Karpas-422 (cell line): ENCODE results near the gene KIT. TPM values are rescaled to one million over a fixed set of nuclear protein-coding genes. Genes with fewer than 3 reads are reported as not detected.

Experiments
- DNase-seq: peaks from one replicate; pipeline ENCODE4 v3.0.0-alpha.2; 2015
- H2AFZ ChIP-seq: fragments of 200-600 bp; sonication (generic); 2 replicates; pipeline ENCODE4 v1.6.1; 2014; ENCODE audit warnings: antibody characterized with exemption, low read length, mixed read lengths
- H3K27ac ChIP-seq: fragments of 200-600 bp; sonication (generic); 2 replicates; pipeline ENCODE4 v1.5.1; 2014; ENCODE audit warnings: mild to moderate bottlenecking, low read length, moderate library complexity
- H3K27me3 ChIP-seq: fragments of 200-600 bp; sonication (generic); 2 replicates; pipeline ENCODE4 v1.6.1; 2014; ENCODE audit warnings: low read length, mixed read lengths
- H3K36me3 ChIP-seq: fragments of 200-600 bp; sonication (generic); 2 replicates; pipeline ENCODE4 v1.6.1; 2014; ENCODE audit warnings: low read length, mixed read lengths; ENCODE audit not compliant: insufficient read depth
- H3K4me1 ChIP-seq: fragments of 200-600 bp; sonication (generic); 2 replicates; pipeline ENCODE4 v1.6.1; 2014; ENCODE audit warnings: mild to moderate bottlenecking, low read length, mixed read lengths
- H3K4me2 ChIP-seq: fragments of 200-600 bp; sonication (generic); 2 replicates; pipeline ENCODE4 v1.6.1; 2014; ENCODE audit warnings: low read length, low read depth, mild to moderate bottlenecking; ENCODE audit not compliant: poor library complexity, severe bottlenecking
- H3K4me3 ChIP-seq: fragments of 200-600 bp; sonication (generic); 2 replicates; pipeline ENCODE4 v1.5.1; 2014; ENCODE audit warnings: mild to moderate bottlenecking, antibody characterized with exemption, low read length, mixed read lengths
- H3K79me2 ChIP-seq: fragments of 200-600 bp; sonication (generic); 2 replicates; pipeline ENCODE4 v1.6.1; 2014; ENCODE audit warnings: mild to moderate bottlenecking, low read length, mixed read lengths
- H3K9ac ChIP-seq: fragments of 200-600 bp; sonication (generic); 2 replicates; pipeline ENCODE4 v1.6.0; 2014; ENCODE audit warnings: low read length
- H3K9me2 ChIP-seq: fragments of 200-600 bp; sonication (generic), shearing (Covaris generic); replicated peaks from 2 replicates; pipeline ENCODE4 v1.6.0; 2014; ENCODE audit warnings: mild to moderate bottlenecking, low read length, moderate library complexity; ENCODE audit not compliant: insufficient read depth
- H3K9me3 ChIP-seq: fragments of 300-700, 200-600 bp; sonication (generic); 2 replicates; pipeline ENCODE4 v1.6.1; 2014; ENCODE audit warnings: low read length, mixed read lengths
- H4K20me1 ChIP-seq: fragments of 200-600 bp; sonication (generic); 2 replicates; pipeline ENCODE4 v1.6.1; 2014; ENCODE audit warnings: mild to moderate bottlenecking, antibody characterized with exemption, low read length, low read depth; ENCODE audit not compliant: insufficient read depth
- total RNA-seq: library from RNA; depleted of rRNA; stranded (reverse); fragments of >200 nt; shearing (Covaris generic); gene quantifications from 2 replicates; pipeline ENCODE4 v1.2.3, GENCODE V29; 2014; ENCODE audit warnings: low replicate concordance

KIT gene
- total RNA-seq, 1 experiment from 2014 or later: not detected

- no peaks in the 10 kb centered on the region for H3K9me2 ChIP-seq
Observed at GRCh38 chr4:54729256-54729655, 71.5 kb downstream of the KIT start.

GRCh38 chr4:54730581-54730980 is 72.8 kb downstream of the KIT start:
- Histone ChIP-seq H3K36me3 (no peaks in the 10 kb centered on the region), H3K9me2 (no peaks in the 10 kb centered on the region), H3K79me2 (no peaks in the 10 kb centered on the region), H3K4me3 (no peak overlapping the region), H3K4me1 (peaks cover 9% of the 10 kb centered on the region), H3K9ac (no peak overlapping the region), H3K4me2 (no peak overlapping the region), H3K27ac (no peak overlapping the region), H4K20me1 (no peaks in the 10 kb centered on the region), H3K27me3 (no peaks in the 10 kb centered on the region), H2AFZ (no peak overlapping the region), H3K9me3 (no peaks in the 10 kb centered on the region)
- DNase-seq: no peak

More at GRCh38 chr4:54729256-54729655, 71.5 kb downstream of the KIT start:
- Histone ChIP-seq H3K27ac (no peak overlapping the region), H4K20me1 (no peaks in the 10 kb centered on the region), H2AFZ (no peak overlapping the region), H3K79me2 (no peaks in the 10 kb centered on the region), H3K9me3 (no peaks in the 10 kb centered on the region), H3K4me2 (no peak overlapping the region), H3K9ac (no peak overlapping the region), H3K4me1 (peaks cover 9% of the 10 kb centered on the region), H3K4me3 (no peak overlapping the region), H3K27me3 (no peaks in the 10 kb centered on the region), H3K36me3 (no peaks in the 10 kb centered on the region)
- DNase-seq: no peak

GRCh38 chr4:54731552-54731951 is 73.8 kb downstream of the KIT start:
- Histone ChIP-seq H3K9me3 (no peaks in the 10 kb centered on the region), H3K9ac (no peak overlapping the region), H3K9me2 (no peaks in the 10 kb centered on the region)

GRCh38 chr4:54731976-54732375 is 74.2 kb downstream of the KIT start:
- no peak overlapping the region for H3K9ac ChIP-seq
- no peak overlapping the region for H3K27ac ChIP-seq
- H3K9me2 ChIP-seq: no peaks in the 10 kb centered on the region
- no peaks in the 10 kb centered on the region for H3K27me3 ChIP-seq
- H3K4me3 ChIP-seq: no peak overlapping the region
- DNase-seq: no peak
- no peaks in the 10 kb centered on the region for H3K9me3 ChIP-seq
- H3K36me3 ChIP-seq: no peaks in the 10 kb centered on the region
- H3K79me2 ChIP-seq: no peaks in the 10 kb centered on the region
- no peak overlapping the region for H3K4me2 ChIP-seq
- H3K4me1 ChIP-seq: peaks cover 9% of the 10 kb centered on the region
- no peak overlapping the region for H2AFZ ChIP-seq
- no peaks in the 10 kb centered on the region for H4K20me1 ChIP-seq

More at GRCh38 chr4:54731552-54731951, 73.8 kb downstream of the KIT start:
- Histone ChIP-seq H3K27ac (no peak overlapping the region), H4K20me1 (no peaks in the 10 kb centered on the region), H3K36me3 (no peaks in the 10 kb centered on the region), H3K4me1 (peaks cover 9% of the 10 kb centered on the region), H3K79me2 (no peaks in the 10 kb centered on the region), H3K4me3 (no peak overlapping the region), H3K27me3 (no peaks in the 10 kb centered on the region), H3K4me2 (no peak overlapping the region), H2AFZ (no peak overlapping the region)
- no peak for DNase-seq

- Histone ChIP-seq H3K4me2 (no peak overlapping the region), H2AFZ (no peak overlapping the region), H3K27ac (no peak overlapping the region), H3K4me1 (peaks cover 5% of the 10 kb centered on the region), H3K36me3 (no peaks in the 10 kb centered on the region), H3K4me3 (no peak overlapping the region), H3K9ac (no peak overlapping the region), H4K20me1 (no peaks in the 10 kb centered on the region), H3K9me3 (no peaks in the 10 kb centered on the region), H3K9me2 (no peaks in the 10 kb centered on the region), H3K27me3 (no peaks in the 10 kb centered on the region), H3K79me2 (no peaks in the 10 kb centered on the region)
- DNase-seq: no peak
Observed at GRCh38 chr4:54737421-54737820, 79.7 kb downstream of the KIT start.

GRCh38 chr4:54741202-54741601 is 83.4 kb downstream of the KIT start:
- Histone ChIP-seq H3K27ac (no peak overlapping the region), H4K20me1 (no peaks in the 10 kb centered on the region), H3K36me3 (no peaks in the 10 kb centered on the region), H3K9me3 (no peaks in the 10 kb centered on the region), H3K4me1 (no peaks in the 10 kb centered on the region), H3K9me2 (no peaks in the 10 kb centered on the region), H3K27me3 (no peaks in the 10 kb centered on the region), H2AFZ (no peak overlapping the region), H3K4me2 (no peak overlapping the region), H3K79me2 (no peaks in the 10 kb centered on the region), H3K9ac (no peak overlapping the region), H3K4me3 (no peak overlapping the region)
- DNase-seq: no peak

- H3K4me2 ChIP-seq: no peak overlapping the region
- no peaks in the 10 kb centered on the region for H4K20me1 ChIP-seq
- H3K4me1 ChIP-seq: no peaks in the 10 kb centered on the region
- H3K27ac ChIP-seq: no peak overlapping the region
- H2AFZ ChIP-seq: no peak overlapping the region
- no peaks in the 10 kb centered on the region for H3K9me3 ChIP-seq
- H3K9me2 ChIP-seq: no peaks in the 10 kb centered on the region
- H3K27me3 ChIP-seq: no peaks in the 10 kb centered on the region
- H3K36me3 ChIP-seq: no peaks in the 10 kb centered on the region
- no peak overlapping the region for H3K9ac ChIP-seq
- H3K79me2 ChIP-seq: no peaks in the 10 kb centered on the region
- no peak overlapping the region for H3K4me3 ChIP-seq
- DNase-seq: no peak
Observed at GRCh38 chr4:54742636-54743399, 85.1 kb downstream of the KIT start.

- Histone ChIP-seq H3K4me3 (no peak overlapping the region), H2AFZ (no peak overlapping the region), H3K27me3 (no peaks in the 10 kb centered on the region), H4K20me1 (no peaks in the 10 kb centered on the region), H3K36me3 (no peaks in the 10 kb centered on the region), H3K9ac (no peak overlapping the region), H3K9me3 (no peaks in the 10 kb centered on the region), H3K4me1 (no peaks in the 10 kb centered on the region), H3K4me2 (no peak overlapping the region), H3K27ac (no peak overlapping the region), H3K9me2 (no peaks in the 10 kb centered on the region), H3K79me2 (no peaks in the 10 kb centered on the region)
- no peak for DNase-seq
Observed at GRCh38 chr4:54743562-54743961, 85.8 kb downstream of the KIT start.
